DOHH2 (cell line): ENCODE measurements around the gene NUDT4.

Experiments used
- H3F3A ChIP-seq: fragments of 200-600 bp; sonication (generic), shearing (Covaris generic); 2 replicates; pipeline ENCODE4 v1.6.0; 2016; ENCODE audit warnings: antibody characterized with exemption, mild to moderate bottlenecking; ENCODE audit not compliant: control insufficient read depth, insufficient read depth
- H3K27ac ChIP-seq: fragments of 200-600 bp; sonication (generic); 2 replicates; pipeline ENCODE4 v1.5.1; 2014; ENCODE audit warnings: low read depth, mild to moderate bottlenecking, low read length, moderate library complexity
- H3K27me3 ChIP-seq: fragments of 200-600 bp; sonication (generic); 2 replicates; pipeline ENCODE4 v1.6.1; 2014; ENCODE audit warnings: mild to moderate bottlenecking, low read length, mixed read lengths; ENCODE audit not compliant: control insufficient read depth
- H3K36me3 ChIP-seq: fragments of 200-600 bp; sonication (generic); 2 replicates; pipeline ENCODE4 v1.6.1; 2014; ENCODE audit warnings: mild to moderate bottlenecking, low read length, moderate library complexity, mixed read lengths; ENCODE audit not compliant: control insufficient read depth
- H3K4me1 ChIP-seq: fragments of 200-600 bp; sonication (generic); 2 replicates; pipeline ENCODE4 v1.6.1; 2014; ENCODE audit warnings: mild to moderate bottlenecking, low read length, mixed read lengths; ENCODE audit not compliant: control insufficient read depth
- H3K4me2 ChIP-seq: fragments of 200-600 bp; sonication (generic); 2 replicates; pipeline ENCODE4 v1.6.0; 2014; ENCODE audit warnings: mild to moderate bottlenecking, low read length, moderate library complexity
- H3K4me3 ChIP-seq: fragments of 200-600 bp; sonication (generic); 2 replicates; pipeline ENCODE4 v1.5.1; 2014; ENCODE audit warnings: mild to moderate bottlenecking, low read length, mixed read lengths
- H3K79me2 ChIP-seq: fragments of 200-600 bp; sonication (generic); 2 replicates; pipeline ENCODE4 v1.6.1; 2014; ENCODE audit warnings: mild to moderate bottlenecking, low read length, mixed read lengths; ENCODE audit not compliant: control insufficient read depth
- H3K9me2 ChIP-seq: fragments of 200-600 bp; sonication (generic); replicated peaks from 2 replicates; pipeline ENCODE4 v1.6.1; 2014; ENCODE audit warnings: mild to moderate bottlenecking, low read length, mixed read lengths; ENCODE audit not compliant: control insufficient read depth
- H3K9me3 ChIP-seq: fragments of 200-600 bp; sonication (generic); 2 replicates; pipeline ENCODE4 v1.6.1; 2014; ENCODE audit warnings: antibody characterized with exemption, low read length, mixed read lengths; ENCODE audit not compliant: control insufficient read depth, insufficient read depth
- H4K20me1 ChIP-seq: fragments of 200-600 bp; sonication (generic); 2 replicates; pipeline ENCODE4 v1.6.0; 2014; ENCODE audit warnings: low read depth, mild to moderate bottlenecking, antibody characterized with exemption, low read length, moderate library complexity; ENCODE audit not compliant: control insufficient read depth, insufficient read depth
- EZH2phosphoT487 ChIP-seq: fragments of 200-600 bp; sonication (generic); IDR thresholded peaks from 2 replicates; pipeline ENCODE4 v1.6.1; 2017; ENCODE audit warnings: borderline replicate concordance, mild to moderate bottlenecking, antibody characterized with exemption, low read length, moderate library complexity, mixed read lengths
- TF ChIP-seq, protein P1 (sequence below): fragments of 200-600 bp; sonication (generic); IDR thresholded peaks from one replicate; pipeline ENCODE4 v1.5.1; 2014; ENCODE audit warnings: antibody characterized with exemption, mild to moderate bottlenecking, low read depth, low read length; ENCODE audit not compliant: poor library complexity, severe bottlenecking

NUDT4 gene

DNA sequence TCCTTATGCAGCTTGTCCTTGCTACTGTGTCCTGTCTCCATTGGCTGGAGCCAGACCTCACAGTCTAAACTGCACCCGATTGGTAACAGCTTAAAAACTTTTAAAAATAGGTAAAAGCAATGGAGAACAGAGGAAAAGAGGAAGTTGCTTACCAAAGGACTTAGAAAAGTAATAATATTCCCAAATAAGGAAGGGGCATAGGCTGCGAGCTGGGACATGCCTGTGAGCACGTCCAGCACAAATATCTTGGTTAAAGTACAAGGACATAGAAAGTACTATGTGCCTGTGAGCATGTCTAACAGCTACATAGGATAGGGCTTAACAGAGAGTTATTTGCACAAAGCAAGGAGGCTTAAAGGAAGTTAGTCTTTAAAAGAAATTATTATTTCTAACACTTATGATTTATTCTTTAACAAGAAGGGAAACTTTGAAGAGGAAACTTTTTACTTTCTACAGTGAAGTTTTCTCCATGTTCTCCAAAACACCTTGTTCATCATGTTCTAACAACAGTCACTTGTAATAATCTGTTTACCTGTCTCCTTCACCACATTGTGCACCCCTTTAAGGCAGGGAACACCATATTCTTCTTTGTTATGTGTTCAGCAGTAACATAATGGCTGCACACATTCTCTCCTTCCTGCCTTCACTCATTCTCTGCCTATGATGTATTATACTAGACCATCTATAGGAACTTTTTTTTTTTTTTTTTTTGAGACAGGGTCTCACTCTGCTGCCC is 73.9 kb downstream of the NUDT4 start:
- TF ChIP-seq, protein P1, sequence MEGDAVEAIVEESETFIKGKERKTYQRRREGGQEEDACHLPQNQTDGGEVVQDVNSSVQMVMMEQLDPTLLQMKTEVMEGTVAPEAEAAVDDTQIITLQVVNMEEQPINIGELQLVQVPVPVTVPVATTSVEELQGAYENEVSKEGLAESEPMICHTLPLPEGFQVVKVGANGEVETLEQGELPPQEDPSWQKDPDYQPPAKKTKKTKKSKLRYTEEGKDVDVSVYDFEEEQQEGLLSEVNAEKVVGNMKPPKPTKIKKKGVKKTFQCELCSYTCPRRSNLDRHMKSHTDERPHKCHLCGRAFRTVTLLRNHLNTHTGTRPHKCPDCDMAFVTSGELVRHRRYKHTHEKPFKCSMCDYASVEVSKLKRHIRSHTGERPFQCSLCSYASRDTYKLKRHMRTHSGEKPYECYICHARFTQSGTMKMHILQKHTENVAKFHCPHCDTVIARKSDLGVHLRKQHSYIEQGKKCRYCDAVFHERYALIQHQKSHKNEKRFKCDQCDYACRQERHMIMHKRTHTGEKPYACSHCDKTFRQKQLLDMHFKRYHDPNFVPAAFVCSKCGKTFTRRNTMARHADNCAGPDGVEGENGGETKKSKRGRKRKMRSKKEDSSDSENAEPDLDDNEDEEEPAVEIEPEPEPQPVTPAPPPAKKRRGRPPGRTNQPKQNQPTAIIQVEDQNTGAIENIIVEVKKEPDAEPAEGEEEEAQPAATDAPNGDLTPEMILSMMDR: no peak
- no peak for TF ChIP-seq EZH2phosphoT487
- no peaks in the 10 kb centered on the region for H3K9me3 ChIP-seq
- H4K20me1 ChIP-seq: no peaks in the 10 kb centered on the region
- H3K4me1 ChIP-seq: peaks cover 12% of the 10 kb centered on the region
- H3K4me3 ChIP-seq: no peak overlapping the region
- no peaks in the 10 kb centered on the region for H3K27me3 ChIP-seq
- no peaks in the 10 kb centered on the region for H3F3A ChIP-seq
- H3K27ac ChIP-seq: no peak overlapping the region
- H3K9me2 ChIP-seq: no peaks in the 10 kb centered on the region
- H3K4me2 ChIP-seq: no peak overlapping the region
- H3K36me3 ChIP-seq: no peaks in the 10 kb centered on the region
- H3K79me2 ChIP-seq: no peaks in the 10 kb centered on the region

- Histone ChIP-seq H3K4me1 (peaks cover 12% of the 10 kb centered on the region), H3K79me2 (no peaks in the 10 kb centered on the region), H4K20me1 (no peaks in the 10 kb centered on the region), H3K4me3 (no peak overlapping the region), H3K9me3 (no peaks in the 10 kb centered on the region), H3K9me2 (no peaks in the 10 kb centered on the region), H3K27ac (no peak overlapping the region), H3K36me3 (no peaks in the 10 kb centered on the region), H3K27me3 (no peaks in the 10 kb centered on the region), H3K4me2 (no peak overlapping the region), H3F3A (no peaks in the 10 kb centered on the region)
- TF ChIP-seq, protein P1: no peak
- no peak for TF ChIP-seq EZH2phosphoT487
These were observed 75.9 kb downstream of the NUDT4 start for GRCh38 chr12:93453633-93454032.

GRCh38 chr12:93456077-93456476 is 78.4 kb downstream of the NUDT4 start:
- Histone ChIP-seq H4K20me1 (no peaks in the 10 kb centered on the region), H3K79me2 (no peaks in the 10 kb centered on the region), H3K9me3 (no peaks in the 10 kb centered on the region), H3K4me1 (peaks cover 6% of the 10 kb centered on the region), H3K36me3 (no peaks in the 10 kb centered on the region), H3K4me2 (no peak overlapping the region), H3F3A (no peaks in the 10 kb centered on the region), H3K27ac (no peak overlapping the region), H3K9me2 (no peaks in the 10 kb centered on the region), H3K27me3 (no peaks in the 10 kb centered on the region), H3K4me3 (no peak overlapping the region)
- TF ChIP-seq EZH2phosphoT487: no peak
- TF ChIP-seq, protein P1: no peak
